K562 (cell line): Measurements from ENCODE around the gene AIFM3. TPM values are rescaled to one million over a fixed set of nuclear protein-coding genes. Genes with fewer than 3 reads are reported as not detected.

Experiments
- CCNT2 ChIP-seq: IDR thresholded peaks from 2 replicates; pipeline ENCODE4 v1.6.1; 2011; ENCODE audit warnings: borderline replicate concordance, low read depth, mild to moderate bottlenecking, moderate library complexity, mixed read lengths, low read length; ENCODE audit not compliant: insufficient read length; ENCODE audit errors: extremely low read depth
- HSF4 ChIP-seq: fragments of 250-450 bp; sonication (Bioruptor Pico); IDR thresholded peaks from 2 replicates; pipeline ENCODE4 v2.1.2; 2022; ENCODE audit warnings: mild to moderate bottlenecking, moderate library complexity, borderline replicate concordance
- KAT8 ChIP-seq: fragments of 450-650 bp; IDR thresholded peaks from 2 replicates; pipeline ENCODE4 v1.6.1; 2016; ENCODE audit warnings: low read depth, mild to moderate bottlenecking
- L3MBTL2 ChIP-seq: fragments of 450-650 bp; IDR thresholded peaks from 2 replicates; pipeline ENCODE4 v1.6.1; 2016; ENCODE audit warnings: mild to moderate bottlenecking, moderate library complexity
- MIER1 ChIP-seq: fragments of 450-650 bp; IDR thresholded peaks from 2 replicates; pipeline ENCODE4 v1.6.1; 2016; ENCODE audit warnings: antibody characterized with exemption, mild to moderate bottlenecking, low read depth
- PATZ1 ChIP-seq: fragments of 250-450 bp; sonication (Bioruptor Pico); IDR thresholded peaks from 2 replicates; pipeline ENCODE4 v1.5.0; 2020; ENCODE audit warnings: mild to moderate bottlenecking, borderline replicate concordance
- PTRF ChIP-seq: fragments of 450-650 bp; IDR thresholded peaks from 2 replicates; pipeline ENCODE4 v1.6.1; 2016; ENCODE audit warnings: mild to moderate bottlenecking, missing genetic modification characterization, missing compliant biosample characterization
- RBM25 ChIP-seq: fragments of 200-400 bp; formaldehyde crosslinking; IDR thresholded peaks from 2 replicates; pipeline ENCODE4 v1.6.1; 2018; ENCODE audit warnings: low read length, low read depth, moderate library complexity; ENCODE audit not compliant: severe bottlenecking
- RFX1 ChIP-seq: fragments of 450-650 bp; IDR thresholded peaks from 2 replicates; pipeline ENCODE4 v1.6.1; 2016; ENCODE audit warnings: mild to moderate bottlenecking, moderate library complexity
- YY1 ChIP-seq, 3 experiments: IDR thresholded peaks; 2 replicates each; pipeline ENCODE4 v1.6.1; 2011; ENCODE audit warnings: low read length in 2 of 3, mild to moderate bottlenecking in 2 of 3, moderate library complexity in 2 of 3, borderline replicate concordance in 1 of 3, control low read depth in 1 of 3, low read depth in 1 of 3; ENCODE audit not compliant: insufficient read depth in 3 of 3, insufficient replicate concordance in 2 of 3, control insufficient read depth in 1 of 3, insufficient read length in 1 of 3; ENCODE audit errors: extremely low read depth in 1 of 3
- ZNF121 ChIP-seq: sonication (generic); formaldehyde crosslinking; conservative IDR thresholded peaks from 2 replicates; pipeline ENCODE4 v1.8.0; 2022; ENCODE audit warnings: missing genetic modification reagents
- ZNF274 ChIP-seq: IDR thresholded peaks from 2 replicates; pipeline ENCODE4 v1.6.1; 2011; ENCODE audit warnings: low read depth, mild to moderate bottlenecking, low read length, moderate library complexity, borderline replicate concordance
- ZNF695 ChIP-seq: fragments of 450-650 bp; formaldehyde crosslinking; IDR thresholded peaks from 2 replicates; pipeline ENCODE4 v1.4.0; 2020; ENCODE audit warnings: mild to moderate bottlenecking, moderate library complexity
- ZNF696 ChIP-seq: fragments of 250-450 bp; sonication (Bioruptor Pico); conservative IDR thresholded peaks from 2 replicates; pipeline ENCODE4 v1.4.0; 2020; ENCODE audit warnings: mild to moderate bottlenecking, moderate library complexity
- polyA plus RNA-seq, 8 experiments: library from polyadenylated mRNA; depleted of rRNA in 4 of 8; stranded (reverse) in 5 of 8; unstranded in 3 of 8; fragments of >200 nt; fragmentation: Nextera tagmentation in 2 of 8; fragmentation: Illumina TruSeq in 1 of 8; extraction: Ambion mirVana in 2 of 8; extraction: Trizol in 1 of 8; gene quantifications; 2 replicates each; pipeline versions ENCODE4 v1.2.1 to v1.2.3, GENCODE V29; 2011 to 2014; ENCODE audit warnings: inconsistent platforms in 1 of 8, missing spikeins in 1 of 8
- total RNA-seq, 7 experiments: library from RNA; depleted of rRNA in 6 of 7; stranded (reverse); fragments of >200 nt in 6 of 7; fragmentation: Illumina TruSeq in 2 of 7; extraction: Trizol in 2 of 7; gene quantifications; 2 replicates each; pipeline versions ENCODE4 v1.2.1 to v1.2.3, GENCODE V29; 2011 to 2021; ENCODE audit warnings: low replicate concordance in 1 of 7

Gene AIFM3
- total and polyA plus RNA-seq, 9 of the 15 experiments (the other 6 are each of a cell fraction or from before 2014, with no cell fraction given): 0.03 to 0.20 (median 0.07) TPM; not detected in 1

- TF ChIP-seq KAT8 (no peak), YY1 (IDR thresholded peaks at IDR 0.05; ENCODE audit: borderline replicate concordance in 1 of 3, control insufficient read depth in 1 of 3, extremely low read depth in 1 of 3, insufficient read depth in 3 of 3, insufficient read length in 1 of 3, insufficient replicate concordance in 2 of 3, low read depth in 1 of 3, low read length in 2 of 3) (no peak), RBM25 (peak; percentile 32), ZNF696 (CRISPR knock-in tag) (no peak), CCNT2 (no peak), PATZ1 (CRISPR knock-in tag) (no peak), ZNF695 (CRISPR knock-in tag) (no peak), RFX1 (no peak), MIER1 (no peak), ZNF274 (no peak), HSF4 (CRISPR knock-in tag) (no peak), PTRF (tag) (no peak), L3MBTL2 (no peak), ZNF121 (CRISPR knock-in tag) (peak; percentile 93)
These were observed 23.0 kb upstream of the AIFM3 start (continued) for GRCh38 chr22:20944042-20944441.
